Right lobe of liver (tissue), 6 donors: Measurements from ENCODE around the gene PRRG4. TPM values are rescaled to one million over a fixed set of nuclear protein-coding genes. Genes with fewer than 3 reads are reported as not detected.

Source experiments
- ATAC-seq, 4 donors: fragments of 200-7000 bp; cut with Tn5 transposase; one replicate each; pipeline ENCODE4 v1.9.1; 2020; ENCODE audit warnings: mild to moderate bottlenecking in 4 of 4, moderate library complexity in 4 of 4
- DNase-seq, 3 donors: peaks; one replicate each; pipeline ENCODE4 v3.0.0-alpha.2; 2020
- H3K27ac ChIP-seq, 3 donors: fragments of 200-600 bp; one replicate each; pipeline ENCODE4 v1.8.0; 2022
- H3K27me3 ChIP-seq, 2 donors: fragments of 200-600 bp; one replicate each; pipeline ENCODE4 v1.8.0; 2022
- H3K36me3 ChIP-seq, 4 donors: fragments of 200-600 bp; sonication (generic) in 1 of 4; one replicate each; pipeline versions ENCODE4 v1.5.1 to v1.8.0; 2017 to 2022; ENCODE audit warnings: control low read depth in 1 of 4
- H3K4me1 ChIP-seq, 4 donors: fragments of 200-600 bp; sonication (generic) in 1 of 4; one replicate each; pipeline versions ENCODE4 v1.5.1 to v1.8.0; 2017 to 2022; ENCODE audit warnings: control low read depth in 1 of 4
- H3K4me3 ChIP-seq, 3 donors: fragments of 200-600 bp; one replicate each; pipeline ENCODE4 v1.8.0; 2022
- H3K9me3 ChIP-seq, 4 donors: fragments of 200-600 bp; sonication (generic) in 1 of 4; one replicate each; pipeline versions ENCODE4 v1.5.1 to v1.8.0; 2017 to 2022; ENCODE audit warnings: control low read depth in 1 of 4
- POLR2A ChIP-seq: fragments of 450-650 bp; IDR thresholded peaks from one replicate; pipeline ENCODE4 v1.6.1; 2017; ENCODE audit warnings: antibody characterized with exemption, mild to moderate bottlenecking
- WGBS: methylation state at CpG from one replicate; pipeline ENCODE4 v1.1.6; 2018; ENCODE audit warnings: low coverage, low lambda C conversion rate; ENCODE audit not compliant: insufficient coverage; ENCODE audit errors: missing lambda C conversion rate; 5-methylcytosine and 5-hydroxymethylcytosine counted together
- intact Hi-C, 2 donors: fragments of 100-400 bp; cut with DNase I; formaldehyde crosslinking; loops; one replicate each; pipeline versions ENCODE4 v1.11.2 to v1.14.1; 2022
- total RNA-seq, 6 experiments: library from RNA; depleted of rRNA in 2 of 6; stranded (reverse); fragments of >200 nt in 2 of 6; fragmentation: NEBNext Ultra II Directional in 3 of 6; extraction: Animal tissue kit (Norgen Biotek cat#: 25700) in 3 of 6; gene quantifications; one replicate each; pipeline versions ENCODE4 v1.1.0 to v1.2.4, GENCODE V29; 2016 to 2023
- TF ChIP-seq, protein P1 (sequence below), 4 donors: fragments of 200-600 bp in 3 of 4; fragments of 450-650 bp in 1 of 4; IDR thresholded peaks; one replicate each; pipeline versions ENCODE4 v1.5.1 to v1.8.0; 2016 to 2022; ENCODE audit warnings: antibody characterized with exemption in 4 of 4, mild to moderate bottlenecking in 2 of 4
- donor health status: DM: no; HTN: yes; CAD: no.
- donor health status: DM: no; HTN: no; CAD: no.
- donor health status: DM: no; HTN: no; CAD: no.
- donor health status: DM: no; HTN: yes; CAD: no.
- donor health status: DM: no; HTN: yes; CAD: no.

PRRG4 gene
- total RNA-seq, 6 experiments from 2014 or later, result 4.7 to 13.6 (median 9.5) TPM

DNA sequence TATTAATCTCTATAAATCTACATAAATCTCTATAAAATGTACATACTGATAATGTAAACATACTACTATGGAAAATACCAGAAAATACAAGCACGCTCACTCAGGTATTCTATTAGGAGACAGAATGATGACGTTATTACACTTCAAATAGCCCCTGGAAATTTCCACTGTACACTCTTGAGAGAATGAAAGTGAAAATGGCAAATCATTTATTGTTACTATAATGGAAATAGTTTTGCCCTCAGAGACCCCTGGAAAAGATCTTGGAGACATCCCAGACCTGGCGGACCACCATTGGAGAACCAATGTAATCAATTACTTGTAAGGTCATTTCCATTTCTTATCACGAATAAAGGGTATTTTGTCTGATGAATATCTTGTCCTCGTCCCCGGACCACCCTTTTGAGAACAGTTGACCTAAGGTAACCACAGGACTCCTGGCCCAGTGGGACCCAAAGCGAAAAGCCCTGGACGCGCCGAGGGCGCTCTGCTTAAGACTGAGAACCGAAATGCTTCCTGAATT, 509 bp upstream of the PRRG4 start:
- DNase-seq (no peak), ATAC-seq (peak in 3 of 4 donors; percentile 12 to 55 (median 20))
- no peaks in the 10 kb centered on the region for H3K36me3 ChIP-seq
- H3K9me3 ChIP-seq, result no peaks in the 10 kb centered on the region
- H3K4me1 ChIP-seq, result peaks cover 0 to 11% (median 0%) of the 10 kb centered on the region in 4 donors
- 0% methylated on average over 12 of the region's 12 CpGs for WGBS
- H3K27me3 ChIP-seq, result no peaks in the 10 kb centered on the region
- TF ChIP-seq, protein P1, sequence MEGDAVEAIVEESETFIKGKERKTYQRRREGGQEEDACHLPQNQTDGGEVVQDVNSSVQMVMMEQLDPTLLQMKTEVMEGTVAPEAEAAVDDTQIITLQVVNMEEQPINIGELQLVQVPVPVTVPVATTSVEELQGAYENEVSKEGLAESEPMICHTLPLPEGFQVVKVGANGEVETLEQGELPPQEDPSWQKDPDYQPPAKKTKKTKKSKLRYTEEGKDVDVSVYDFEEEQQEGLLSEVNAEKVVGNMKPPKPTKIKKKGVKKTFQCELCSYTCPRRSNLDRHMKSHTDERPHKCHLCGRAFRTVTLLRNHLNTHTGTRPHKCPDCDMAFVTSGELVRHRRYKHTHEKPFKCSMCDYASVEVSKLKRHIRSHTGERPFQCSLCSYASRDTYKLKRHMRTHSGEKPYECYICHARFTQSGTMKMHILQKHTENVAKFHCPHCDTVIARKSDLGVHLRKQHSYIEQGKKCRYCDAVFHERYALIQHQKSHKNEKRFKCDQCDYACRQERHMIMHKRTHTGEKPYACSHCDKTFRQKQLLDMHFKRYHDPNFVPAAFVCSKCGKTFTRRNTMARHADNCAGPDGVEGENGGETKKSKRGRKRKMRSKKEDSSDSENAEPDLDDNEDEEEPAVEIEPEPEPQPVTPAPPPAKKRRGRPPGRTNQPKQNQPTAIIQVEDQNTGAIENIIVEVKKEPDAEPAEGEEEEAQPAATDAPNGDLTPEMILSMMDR (IDR thresholded peaks at IDR 0.05), result no peak
- no peak for TF ChIP-seq POLR2A
- H3K4me3 ChIP-seq, result peak overlapping the region; percentile 73 to 82 (median 77)
- intact Hi-C loops, result no loop called here
- peak overlapping the region; percentile 93 to 99 (median 95) for H3K27ac ChIP-seq

DNA sequence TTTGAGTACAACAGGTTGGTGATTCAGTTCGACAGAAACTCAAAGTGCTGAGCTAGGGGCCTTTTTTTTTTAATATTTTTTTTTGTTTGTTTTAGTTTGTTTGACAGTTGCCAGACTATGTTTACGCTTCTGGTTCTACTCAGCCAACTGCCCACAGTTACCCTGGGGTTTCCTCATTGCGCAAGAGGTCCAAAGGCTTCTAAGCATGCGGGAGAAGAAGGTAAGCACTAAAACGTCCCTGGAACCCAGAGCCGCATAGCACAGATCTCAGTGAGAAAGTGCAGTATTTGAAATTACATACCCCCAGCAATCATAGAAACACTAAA, 649 bp downstream of the PRRG4 start:
- Histone ChIP-seq H3K9me3 (no peaks in the 10 kb centered on the region), H3K27me3 (no peaks in the 10 kb centered on the region), H3K27ac (peak overlapping the region; percentile 93 to 99 (median 95)), H3K4me1 (peaks cover 0 to 11% (median 0%) of the 10 kb centered on the region in 4 donors), H3K36me3 (no peaks in the 10 kb centered on the region), H3K4me3 (peak overlapping the region; percentile 73 to 82 (median 77))
- WGBS, result 4% methylated on average over 6 of the region's 6 CpGs
- intact Hi-C loops, result loop anchor here in 1 of 2 donors (10.0 kb wide), 1 partner anchor 54 kb away; no protein-coding TSS in a partner anchor
- TF ChIP-seq POLR2A, result no peak
- DNase-seq (peak; percentile 70 to 92 (median 80)), ATAC-seq (peak; percentile 79 to 83 (median 82))

DNA sequence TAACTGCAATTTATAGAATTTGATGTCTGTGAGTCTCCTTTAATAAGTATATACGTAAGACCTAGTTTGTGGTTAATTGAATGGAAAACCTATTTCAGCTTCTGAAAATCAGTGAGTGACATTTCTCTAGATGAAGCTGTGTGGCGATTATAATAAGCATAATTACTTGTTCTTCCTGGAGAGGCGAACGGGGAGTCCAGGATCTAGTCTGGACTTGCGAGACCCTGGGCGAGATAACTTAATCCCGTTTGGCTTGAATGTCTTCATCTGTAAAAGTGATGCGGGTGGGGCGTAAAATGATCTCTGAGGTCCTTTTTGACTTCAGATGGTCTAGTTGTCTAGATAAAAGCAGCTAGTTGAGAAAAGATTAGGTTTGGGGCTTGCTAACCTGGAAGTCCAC, 1.1 kb downstream of the PRRG4 start:
- Histone ChIP-seq H3K36me3 (no peaks in the 10 kb centered on the region), H3K27ac (peak overlapping the region; percentile 93 to 99 (median 95)), H3K27me3 (no peaks in the 10 kb centered on the region), H3K4me1 (peaks cover 0 to 11% (median 0%) of the 10 kb centered on the region in 4 donors), H3K9me3 (no peaks in the 10 kb centered on the region), H3K4me3 (peak overlapping the region; percentile 12 to 82 (median 73))
- WGBS, result 30% methylated on average over 9 of the region's 9 CpGs
- DNase-seq, result no peak
- intact Hi-C loops, result loop anchor here in 1 of 2 donors (10.0 kb wide), 1 partner anchor 54 kb away; no protein-coding TSS in a partner anchor
- ATAC-seq, result no peak
- TF ChIP-seq, protein P1 (IDR thresholded peaks at IDR 0.05), result no peak
- TF ChIP-seq POLR2A, result no peak

DNA sequence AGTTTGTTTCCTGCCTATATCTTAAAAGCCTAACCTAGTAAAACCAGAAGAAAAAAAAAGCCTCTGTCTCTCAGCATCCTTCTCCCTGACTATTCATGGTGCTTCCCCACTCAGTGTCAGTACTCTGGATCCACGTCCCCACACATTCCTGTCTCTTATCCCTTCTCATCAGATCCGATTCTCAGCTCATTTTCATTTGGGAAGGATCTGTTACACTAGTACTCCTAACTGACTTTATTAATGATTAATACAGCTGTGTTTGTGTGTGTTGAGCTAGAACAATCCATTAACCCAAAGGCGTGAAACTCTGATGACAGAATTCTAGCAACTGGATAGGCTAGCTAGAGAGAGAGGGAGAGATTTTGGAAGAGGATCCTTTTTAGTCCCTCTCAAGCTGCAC, 1.5 kb downstream of the PRRG4 start:
- peak overlapping the region in 2 of 3 donors; percentile 95 to 99 for H3K27ac ChIP-seq
- 45% methylated on average over 3 of the region's 3 CpGs for WGBS
- ATAC-seq (peak; percentile 1 to 27 (median 6)), DNase-seq (no peak)
- no peaks in the 10 kb centered on the region for H3K9me3 ChIP-seq
- H3K4me1 ChIP-seq, result peaks cover 0 to 11% (median 0%) of the 10 kb centered on the region in 4 donors
- peak overlapping the region; percentile 12 to 82 (median 73) for H3K4me3 ChIP-seq
- no peaks in the 10 kb centered on the region for H3K36me3 ChIP-seq
- no peaks in the 10 kb centered on the region for H3K27me3 ChIP-seq
- intact Hi-C loops, result loop anchor here in 1 of 2 donors (10.0 kb wide), 1 partner anchor 54 kb away; no protein-coding TSS in a partner anchor
- TF ChIP-seq, protein P1 (IDR thresholded peaks at IDR 0.05), result no peak
- TF ChIP-seq POLR2A, result no peak

DNA sequence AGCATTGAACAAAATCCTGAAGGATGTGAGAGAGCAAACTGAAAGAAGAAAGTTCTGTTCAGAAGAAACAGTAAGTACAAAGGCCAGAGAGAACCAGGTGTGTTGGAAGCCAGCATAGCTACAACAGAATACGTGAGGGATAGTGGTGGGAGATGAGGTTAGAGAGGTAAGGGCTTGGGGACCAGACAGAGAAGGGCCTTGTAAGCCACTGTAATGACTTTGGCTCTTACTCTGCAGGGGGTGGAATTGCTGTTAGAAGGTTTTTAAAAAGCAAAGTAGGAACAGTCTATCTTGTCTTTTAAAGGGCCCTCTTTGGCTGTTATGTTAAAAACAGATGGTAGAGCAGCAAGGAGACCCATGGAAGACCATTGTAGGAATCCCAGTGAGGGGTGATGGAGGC, 4.2 kb downstream of the PRRG4 start:
- H3K9me3 ChIP-seq, result no peaks in the 10 kb centered on the region
- H3K27me3 ChIP-seq, result no peaks in the 10 kb centered on the region
- no peak for ATAC-seq
- no peak overlapping the region for H3K4me3 ChIP-seq
- no peak for DNase-seq
- WGBS, result 92% methylated on average over 1 of the region's 1 CpG
- no peaks in the 10 kb centered on the region for H3K36me3 ChIP-seq
- TF ChIP-seq POLR2A, result no peak
- TF ChIP-seq, protein P1 (IDR thresholded peaks at IDR 0.05), result no peak
- H3K4me1 ChIP-seq, result peaks cover 0 to 14% (median 0%) of the 10 kb centered on the region in 4 donors
- intact Hi-C loops, result loop anchor here in 1 of 2 donors (10.0 kb wide), 1 partner anchor 51 kb away; no protein-coding TSS in a partner anchor
- H3K27ac ChIP-seq, result no peak overlapping the region
